Kidney epithelial cell (primary cell): Measurements from ENCODE around the gene NME5. TPM values are rescaled to one million over a fixed set of nuclear protein-coding genes. Genes with fewer than 3 reads are reported as not detected.
"Not testable (repeated sequence)": the region's sequence is repeated elsewhere in the genome, so short reads cannot be mapped to it uniquely, and the experiment has no call there.

Experiments used
- DNase-seq: peaks from one replicate; pipeline ENCODE4 v3.0.0-alpha.2; 2010; ENCODE audit warnings: low read depth
- H3K27me3 ChIP-seq: 2 replicates; pipeline ENCODE4 v1.6.0; 2011; ENCODE audit warnings: low read length; ENCODE audit not compliant: control insufficient read depth, insufficient read depth
- H3K36me3 ChIP-seq: 2 replicates; pipeline ENCODE4 v1.5.1; 2011; ENCODE audit warnings: low read length; ENCODE audit not compliant: control insufficient read depth, insufficient read depth
- H3K4me3 ChIP-seq: 2 replicates; pipeline ENCODE4 v1.5.1; 2011; ENCODE audit warnings: low read depth, mild to moderate bottlenecking, control low read depth, low read length
- total RNA-seq: library from RNA; depleted of rRNA; stranded (reverse); fragments of >200 nt; gene quantifications from 2 replicates; pipeline ENCODE4 v1.2.3, GENCODE V29; 2015
- TF ChIP-seq, protein P1 (sequence below): IDR thresholded peaks from 2 replicates; pipeline ENCODE4 v1.5.1; 2011; ENCODE audit warnings: mild to moderate bottlenecking, moderate library complexity, low read length, control low read depth, inconsistent platforms; ENCODE audit not compliant: insufficient read depth, poor library complexity, severe bottlenecking

Gene NME5
- total RNA-seq, 1 donor from 2014 or later, result 4.6 TPM

DNA sequence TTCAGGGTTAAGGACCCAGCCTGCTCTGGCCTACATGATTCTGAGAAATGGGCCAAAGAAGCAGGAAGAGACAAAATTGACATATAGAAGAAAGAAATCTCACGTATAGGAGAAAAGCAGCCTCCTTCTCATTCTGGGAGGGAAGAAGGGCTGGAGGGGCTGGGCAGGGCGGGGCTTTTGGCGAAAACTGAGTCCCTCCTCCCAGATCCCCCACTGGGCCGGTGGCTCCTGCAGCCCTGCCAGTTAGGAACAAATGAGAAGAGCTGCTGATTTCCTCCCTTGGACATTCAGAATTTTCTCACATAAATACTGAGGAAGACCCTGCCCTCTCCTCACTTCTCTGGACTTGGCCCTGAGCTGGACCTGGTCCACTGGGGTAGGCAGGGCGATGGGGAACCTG lies 55.5 kb downstream of the NME5 start, which contains the start of gene WNT8A:
TSS of gene WNT8A (plus strand) at position 332 of the 400 bp plus-strand sequence. CDS start 95 bp downstream, outside the sequence.
- TF ChIP-seq, protein P1, sequence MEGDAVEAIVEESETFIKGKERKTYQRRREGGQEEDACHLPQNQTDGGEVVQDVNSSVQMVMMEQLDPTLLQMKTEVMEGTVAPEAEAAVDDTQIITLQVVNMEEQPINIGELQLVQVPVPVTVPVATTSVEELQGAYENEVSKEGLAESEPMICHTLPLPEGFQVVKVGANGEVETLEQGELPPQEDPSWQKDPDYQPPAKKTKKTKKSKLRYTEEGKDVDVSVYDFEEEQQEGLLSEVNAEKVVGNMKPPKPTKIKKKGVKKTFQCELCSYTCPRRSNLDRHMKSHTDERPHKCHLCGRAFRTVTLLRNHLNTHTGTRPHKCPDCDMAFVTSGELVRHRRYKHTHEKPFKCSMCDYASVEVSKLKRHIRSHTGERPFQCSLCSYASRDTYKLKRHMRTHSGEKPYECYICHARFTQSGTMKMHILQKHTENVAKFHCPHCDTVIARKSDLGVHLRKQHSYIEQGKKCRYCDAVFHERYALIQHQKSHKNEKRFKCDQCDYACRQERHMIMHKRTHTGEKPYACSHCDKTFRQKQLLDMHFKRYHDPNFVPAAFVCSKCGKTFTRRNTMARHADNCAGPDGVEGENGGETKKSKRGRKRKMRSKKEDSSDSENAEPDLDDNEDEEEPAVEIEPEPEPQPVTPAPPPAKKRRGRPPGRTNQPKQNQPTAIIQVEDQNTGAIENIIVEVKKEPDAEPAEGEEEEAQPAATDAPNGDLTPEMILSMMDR, result no peak
- Histone ChIP-seq H3K27me3 (no peaks in the 10 kb centered on the region), H3K4me3 (no peak within 1 kb of the TSS), H3K36me3 (no peaks in the 10 kb centered on the region)
- DNase-seq, result no peak

DNA sequence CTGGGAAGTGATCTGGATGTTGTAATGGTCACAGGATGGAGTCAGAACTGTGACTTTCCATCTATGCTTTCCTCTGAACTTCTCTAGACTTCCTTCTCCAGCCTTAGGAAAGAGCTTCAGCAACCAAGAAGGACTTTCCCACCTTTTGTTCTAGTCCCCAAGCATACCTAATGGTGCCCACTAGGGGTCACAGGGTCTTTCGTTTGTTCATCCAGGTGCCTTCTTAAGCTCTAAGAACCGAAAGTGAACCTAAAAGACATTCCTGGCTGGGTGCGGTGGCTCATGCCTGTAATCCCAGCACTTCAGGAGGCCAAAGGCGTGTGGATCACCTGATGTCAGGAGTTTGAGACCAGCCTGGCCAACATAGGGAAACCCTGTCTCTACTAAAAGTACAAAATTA lies 57.2 kb downstream of the NME5 start:
- no peaks in the 10 kb centered on the region for H3K36me3 ChIP-seq
- no peak for DNase-seq
- TF ChIP-seq, protein P1, result no peak
- H3K27me3 ChIP-seq, result no peaks in the 10 kb centered on the region
- H3K4me3 ChIP-seq, result no peak overlapping the region

DNA sequence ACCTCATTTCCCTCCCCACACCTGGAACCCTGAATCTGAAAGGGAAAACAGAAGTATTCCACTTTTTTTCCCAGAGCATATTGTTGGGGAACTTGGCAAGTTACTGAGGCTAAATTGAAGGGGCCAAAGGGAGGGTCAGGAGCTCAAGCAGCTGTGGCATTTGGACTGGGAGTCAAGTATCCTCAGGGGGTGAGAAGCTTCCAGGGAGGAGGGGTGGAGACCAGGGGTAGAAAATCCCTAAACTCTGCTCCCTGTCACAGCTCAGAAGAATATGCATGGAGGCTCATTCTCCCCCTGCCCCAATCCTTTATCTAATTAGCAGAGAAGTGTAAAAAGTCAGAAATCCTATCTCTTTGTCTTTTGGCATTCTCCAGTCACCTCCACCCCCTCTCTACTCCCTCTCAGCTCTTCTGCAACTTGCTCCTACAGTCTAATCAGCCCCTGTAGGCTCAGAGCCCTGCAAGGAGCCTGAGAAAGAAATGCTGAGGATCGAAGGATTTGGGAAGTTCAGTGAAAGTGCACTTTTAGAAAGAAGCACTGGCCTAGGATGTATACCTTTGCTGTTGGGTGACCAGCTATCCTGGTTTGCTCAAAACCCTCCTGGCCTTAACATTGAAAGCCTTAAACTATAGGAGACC lies 61.1 kb downstream of the NME5 start:
- no peaks in the 10 kb centered on the region for H3K27me3 ChIP-seq
- H3K36me3 ChIP-seq, result no peaks in the 10 kb centered on the region
- TF ChIP-seq, protein P1, result no peak
- H3K4me3 ChIP-seq, result no peak overlapping the region
- no peak for DNase-seq

DNA sequence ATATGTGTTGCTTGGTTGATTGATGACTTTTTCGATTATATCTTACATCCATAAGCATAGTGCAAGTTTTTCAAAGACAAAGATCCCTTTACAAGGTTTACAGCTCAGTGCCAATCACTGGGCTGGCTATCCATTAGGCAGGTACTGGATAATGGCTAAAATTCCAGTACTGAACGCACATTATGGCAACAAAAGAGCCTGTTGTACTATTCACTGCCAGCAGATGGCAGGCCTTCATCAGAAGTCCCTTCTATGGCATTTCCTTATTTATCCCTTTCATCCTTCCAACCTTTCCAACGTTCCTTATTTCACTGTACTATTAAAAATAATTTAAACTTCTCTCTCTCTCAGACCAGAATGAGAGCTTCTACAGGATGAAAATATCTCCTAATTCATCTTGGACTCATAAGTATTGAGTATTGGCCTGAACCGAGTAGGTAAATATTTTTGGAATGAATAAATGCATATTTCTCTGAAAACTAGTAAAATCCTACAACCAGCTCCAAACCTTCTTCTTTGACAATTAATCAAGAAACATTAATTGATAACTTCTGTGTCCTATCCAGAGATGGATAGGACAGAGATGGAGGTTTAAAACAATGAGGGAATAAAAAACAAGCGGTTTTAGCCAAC lies 62.0 kb downstream of the NME5 start:
- no peak for DNase-seq

DNA sequence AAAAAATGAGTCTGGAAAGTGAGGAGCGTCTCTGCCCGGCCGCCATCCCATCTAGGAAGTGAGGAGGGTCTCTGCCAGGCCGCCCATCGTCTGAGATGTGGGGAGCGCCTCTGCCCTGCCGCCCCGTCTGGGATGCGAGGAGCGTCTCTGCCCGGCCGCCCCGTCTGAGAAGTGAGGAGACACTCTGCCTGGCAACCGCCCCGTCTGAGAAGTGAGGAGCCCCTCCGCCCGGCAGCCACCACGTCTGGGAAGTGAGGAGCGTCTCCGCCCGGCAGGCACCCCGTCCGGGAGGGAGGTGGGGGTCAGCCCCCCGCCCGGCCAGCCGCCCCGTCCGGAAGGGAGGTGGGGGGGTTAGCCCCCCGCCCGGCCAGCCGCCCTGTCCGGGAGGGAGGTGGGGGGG lies 69.2 kb downstream of the NME5 start:
- H3K36me3 ChIP-seq, DNase-seq, H3K27me3 ChIP-seq: not testable (repeated sequence)

More for the DNA sequence above, 62.0 kb downstream of the NME5 start:
- no peaks in the 10 kb centered on the region for H3K27me3 ChIP-seq
- H3K4me3 ChIP-seq, result no peak overlapping the region
- H3K36me3 ChIP-seq, result no peaks in the 10 kb centered on the region
- TF ChIP-seq, protein P1, result peak; percentile 85

DNA sequence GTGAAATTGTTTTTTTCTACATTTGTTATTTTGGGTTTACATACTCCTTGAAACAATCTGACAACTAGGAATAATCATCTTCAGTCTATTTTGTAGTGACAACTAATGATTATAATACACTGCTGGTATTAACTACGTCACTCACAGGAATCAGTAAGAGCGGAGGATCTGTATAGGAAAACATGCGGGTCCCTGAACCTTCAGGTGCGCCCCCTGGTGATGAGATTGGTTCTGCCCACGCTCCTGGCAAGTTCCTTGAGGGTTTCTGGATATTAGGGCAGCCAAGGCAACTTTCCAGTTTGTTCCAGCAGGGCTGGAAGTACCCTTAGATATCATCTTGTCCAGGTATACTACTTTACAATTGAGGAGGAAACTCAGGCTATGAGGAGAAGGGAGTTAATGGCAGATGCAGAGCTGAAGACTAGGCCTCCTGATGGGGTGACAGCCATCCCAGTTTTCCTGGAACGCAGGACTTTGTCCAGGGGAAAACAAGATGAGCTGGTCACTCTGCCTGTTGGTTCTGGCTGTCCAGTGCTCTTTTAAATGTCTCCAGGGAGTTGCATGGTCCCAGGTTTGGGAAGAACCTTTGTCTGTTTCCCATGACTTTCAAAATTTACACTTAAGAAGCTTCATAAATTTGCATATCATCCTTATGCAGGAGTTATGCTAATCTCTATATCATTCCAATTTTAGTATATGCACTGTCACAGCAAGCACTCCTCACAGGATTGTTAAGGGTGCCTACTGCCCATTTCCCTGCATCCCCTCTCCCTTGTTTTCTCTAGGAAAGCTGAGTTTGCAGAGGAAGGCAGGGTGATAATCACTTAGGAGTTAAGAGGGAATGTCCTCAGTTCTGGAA lies 70.3 kb downstream of the NME5 start:
- H3K36me3 ChIP-seq, result no peaks in the 10 kb centered on the region
- H3K4me3 ChIP-seq, result no peak overlapping the region
- no peaks in the 10 kb centered on the region for H3K27me3 ChIP-seq
- peak; percentile 25 for DNase-seq
- TF ChIP-seq, protein P1, result peak; percentile 83

More for the DNA sequence above, 69.2 kb downstream of the NME5 start:
- not testable (repeated sequence) for H3K4me3 ChIP-seq
